Measurements from ENCODE around the gene MCCC2. TPM values are rescaled to one million over a fixed set of nuclear protein-coding genes. Genes with fewer than 3 reads are reported as not detected.

MCCC2 gene
- polyA plus RNA-seq, 1 donor from 2014 or later, result 8.8 TPM

GRCh38 chr5:71591100-71591499 lies 4.0 kb downstream of the MCCC2 start:
- Histone ChIP-seq H3K9ac (ENCODE audit: low read length) (no peak overlapping the region), H3K27me3 (ENCODE audit: insufficient read depth, low read depth, low read length) (no peaks in the 10 kb centered on the region), H3K4me2 (ENCODE audit: low read length) (no peak overlapping the region), H4K20me1 (ENCODE audit: insufficient read depth) (no peaks in the 10 kb centered on the region), H2AFZ (ENCODE audit: low read depth, low read length) (no peak overlapping the region), H3K36me3 (ENCODE audit: insufficient read depth, low read length) (no peaks in the 10 kb centered on the region), H3K9me3 (ENCODE audit: low read length) (no peaks in the 10 kb centered on the region), H3K27ac (ENCODE audit: low read length) (no peak overlapping the region), H3K79me2 (replicated peaks; ENCODE audit: insufficient read depth, low read length) (no peaks in the 10 kb centered on the region), H3K4me3 (ENCODE audit: low read length) (no peak overlapping the region), H3K9me2 (ENCODE audit: insufficient read depth, low read length) (no peaks in the 10 kb centered on the region), H3F3A (ENCODE audit: insufficient read depth, low read length, poor library complexity, severe bottlenecking) (no peaks in the 10 kb centered on the region)
- TF ChIP-seq SMC3 (conservative IDR thresholded peaks at IDR 0.05; ENCODE audit: poor library complexity) (no peak), RAD21 (conservative IDR thresholded peaks at IDR 0.05) (no peak), CTCF (IDR thresholded peaks at IDR 0.05; ENCODE audit: poor library complexity, severe bottlenecking) (no peak), EZH2 (IDR thresholded peaks at IDR 0.05; ENCODE audit: borderline replicate concordance, insufficient read depth, low read length, poor library complexity, severe bottlenecking) (no peak), TAF1 (IDR thresholded peaks at IDR 0.05; ENCODE audit: low read depth) (no peak), EP300 (conservative IDR thresholded peaks at IDR 0.05; ENCODE audit: poor library complexity, severe bottlenecking) (no peak), MXI1 (conservative IDR thresholded peaks at IDR 0.05; ENCODE audit: poor library complexity, severe bottlenecking) (no peak), POLR2AphosphoS5 (IDR thresholded peaks at IDR 0.05) (no peak), REST (IDR thresholded peaks at IDR 0.05; ENCODE audit: borderline replicate concordance) (no peak)

- no peaks in the 10 kb centered on the region for H3K79me2 ChIP-seq (replicated peaks; ENCODE audit: insufficient read depth, low read length)
- TF ChIP-seq TAF1 (IDR thresholded peaks at IDR 0.05; ENCODE audit: low read depth), result no peak
- H4K20me1 ChIP-seq (ENCODE audit: insufficient read depth), result no peaks in the 10 kb centered on the region
- no peak overlapping the region for H2AFZ ChIP-seq (ENCODE audit: low read depth, low read length)
- H3K9me3 ChIP-seq (ENCODE audit: low read length), result no peaks in the 10 kb centered on the region
- H3K27me3 ChIP-seq (ENCODE audit: insufficient read depth, low read depth, low read length), result no peaks in the 10 kb centered on the region
- no peaks in the 10 kb centered on the region for H3K36me3 ChIP-seq (ENCODE audit: insufficient read depth, low read length)
- H3K4me2 ChIP-seq (ENCODE audit: low read length), result no peak overlapping the region
- H3K27ac ChIP-seq (ENCODE audit: low read length), result no peak overlapping the region
- no peaks in the 10 kb centered on the region for H3K9me2 ChIP-seq (ENCODE audit: insufficient read depth, low read length)
- H3K9ac ChIP-seq (ENCODE audit: low read length), result no peak overlapping the region
- H3F3A ChIP-seq (ENCODE audit: insufficient read depth, low read length, poor library complexity, severe bottlenecking), result no peaks in the 10 kb centered on the region
- no peak overlapping the region for H3K4me3 ChIP-seq (ENCODE audit: low read length)
Observed at GRCh38 chr5:71596169-71596568, 9.0 kb downstream of the MCCC2 start.

GRCh38 chr5:71597001-71597400 lies 9.9 kb downstream of the MCCC2 start:
- H4K20me1 ChIP-seq (ENCODE audit: insufficient read depth), result no peaks in the 10 kb centered on the region
- H3K27me3 ChIP-seq (ENCODE audit: insufficient read depth, low read depth, low read length), result no peaks in the 10 kb centered on the region
- H2AFZ ChIP-seq (ENCODE audit: low read depth, low read length), result no peak overlapping the region
- no peak overlapping the region for H3K4me2 ChIP-seq (ENCODE audit: low read length)
- H3K79me2 ChIP-seq (replicated peaks; ENCODE audit: insufficient read depth, low read length), result no peaks in the 10 kb centered on the region
- no peaks in the 10 kb centered on the region for H3K36me3 ChIP-seq (ENCODE audit: insufficient read depth, low read length)
- no peaks in the 10 kb centered on the region for H3K9me2 ChIP-seq (ENCODE audit: insufficient read depth, low read length)
- H3K9ac ChIP-seq (ENCODE audit: low read length), result no peak overlapping the region
- no peak overlapping the region for H3K27ac ChIP-seq (ENCODE audit: low read length)
- H3K4me3 ChIP-seq (ENCODE audit: low read length), result no peak overlapping the region
- TF ChIP-seq TAF1 (IDR thresholded peaks at IDR 0.05; ENCODE audit: low read depth), result no peak
- TF ChIP-seq SMC3 (conservative IDR thresholded peaks at IDR 0.05; ENCODE audit: poor library complexity), result no peak
- no peak for TF ChIP-seq MXI1 (conservative IDR thresholded peaks at IDR 0.05; ENCODE audit: poor library complexity, severe bottlenecking)
- TF ChIP-seq POLR2AphosphoS5 (IDR thresholded peaks at IDR 0.05), result no peak
- no peak for TF ChIP-seq EP300 (conservative IDR thresholded peaks at IDR 0.05; ENCODE audit: poor library complexity, severe bottlenecking)
- TF ChIP-seq EZH2 (IDR thresholded peaks at IDR 0.05; ENCODE audit: borderline replicate concordance, insufficient read depth, low read length, poor library complexity, severe bottlenecking), result no peak
- TF ChIP-seq RAD21 (conservative IDR thresholded peaks at IDR 0.05), result no peak
- TF ChIP-seq REST (IDR thresholded peaks at IDR 0.05; ENCODE audit: borderline replicate concordance), result no peak
- TF ChIP-seq CTCF (IDR thresholded peaks at IDR 0.05; ENCODE audit: poor library complexity, severe bottlenecking), result no peak
- H3F3A ChIP-seq (ENCODE audit: insufficient read depth, low read length, poor library complexity, severe bottlenecking), result no peaks in the 10 kb centered on the region
- H3K9me3 ChIP-seq (ENCODE audit: low read length), result no peaks in the 10 kb centered on the region
